HPDE6-E6E7 (cell line): ENCODE measurements around the gene TCEAL5.
"Not testable (repeated sequence)": the region's sequence is repeated elsewhere in the genome, so short reads cannot be mapped to it uniquely, and the experiment has no call there.

ENCODE experiments used
- DNase-seq: peaks from one replicate; pipeline ENCODE4 v3.0.0; 2011; ENCODE audit warnings: missing footprints; ENCODE audit errors: extremely low spot score

The TCEAL5 gene

GRCh38 chrX:103276581-103277002 lies at the start of gene TCEAL5:
TCEAL5 (minus strand) TSS chrX:103276750; CDS start chrX:103274563, 2,187 bp downstream.
- DNase-seq = no peak

- DNase-seq = no peak
Observed at GRCh38 chrX:103311399-103311780, 34.8 kb upstream of the TCEAL5 start.

- peak; percentile 69 for DNase-seq
Observed at GRCh38 chrX:103310555-103311398, 34.2 kb upstream of the TCEAL5 start, which contains the start of gene BEX2. BEX2 (minus strand) TSS chrX:103310990; CDS start chrX:103309976, 1,014 bp downstream.

GRCh38 chrX:103309860-103310554 lies 33.5 kb upstream of the TCEAL5 start:
- DNase-seq = no peak

- DNase-seq = not testable (repeated sequence)
Observed at GRCh38 chrX:103305666-103306065, 29.1 kb upstream of the TCEAL5 start.

GRCh38 chrX:103304705-103305104 lies 28.2 kb upstream of the TCEAL5 start:
- DNase-seq = no peak

GRCh38 chrX:103293118-103293517 lies 16.6 kb upstream of the TCEAL5 start:
- no peak for DNase-seq

GRCh38 chrX:103279624-103280023 lies 3.1 kb upstream of the TCEAL5 start:
- DNase-seq = no peak

- DNase-seq = no peak
Observed at GRCh38 chrX:103275947-103276567, 493 bp downstream of the TCEAL5 start.

- no peak for DNase-seq
Observed at GRCh38 chrX:103274284-103274683, 2.3 kb downstream of the TCEAL5 start.

GRCh38 chrX:103258275-103258674 lies 18.3 kb downstream of the TCEAL5 start:
- no peak for DNase-seq

- no peak for DNase-seq
Observed at GRCh38 chrX:103256651-103257050, 19.9 kb downstream of the TCEAL5 start.

GRCh38 chrX:103254921-103255493 lies 21.5 kb downstream of the TCEAL5 start, which contains the start of gene TCEAL8:
TCEAL8 (minus strand) TSS chrX:103255155; CDS start chrX:103253979, 1,176 bp downstream.
- DNase-seq = peak; percentile 40

GRCh38 chrX:103254171-103254824 lies 22.3 kb downstream of the TCEAL5 start:
- DNase-seq = no peak

- no peak for DNase-seq
Observed at GRCh38 chrX:103253608-103254007, 22.9 kb downstream of the TCEAL5 start.

- peak; percentile 19 for DNase-seq
Observed at GRCh38 chrX:103250977-103251376, 25.6 kb downstream of the TCEAL5 start.

- DNase-seq = no peak
Observed at GRCh38 chrX:103249805-103250204, 26.7 kb downstream of the TCEAL5 start.

GRCh38 chrX:103248553-103248952 lies 28.0 kb downstream of the TCEAL5 start:
- no peak for DNase-seq

GRCh38 chrX:103240155-103240554 lies 36.4 kb downstream of the TCEAL5 start:
- DNase-seq = no peak

GRCh38 chrX:103236296-103236695 lies 40.3 kb downstream of the TCEAL5 start:
- DNase-seq = no peak

- not testable (repeated sequence) for DNase-seq
Observed at GRCh38 chrX:103235608-103236007, 40.9 kb downstream of the TCEAL5 start.
